T-helper 2 cell treated with Interferon-gamma antibody and Interleukin-4, amounts not matched to agents 5 μg/mL and 100 μg/mL, for 36 hours (primary cell): ENCODE measurements around the gene PGBD5.

Experiments
- DNase-seq: peaks from one replicate; pipeline ENCODE4 v3.0.0; 2021; ENCODE audit warnings: low spot score
- H3K27ac Mint-ChIP-seq: one replicate; pipeline ENCODE4 v1.8.0; 2021; ENCODE audit warnings: mild to moderate bottlenecking, mixed read lengths
- H3K27me3 Mint-ChIP-seq: one replicate; pipeline ENCODE4 v1.8.0; 2021; ENCODE audit warnings: low read depth, mixed read lengths
- H3K36me3 Mint-ChIP-seq: one replicate; pipeline ENCODE4 v1.8.0; 2021; ENCODE audit warnings: low read depth, mixed read lengths
- H3K4me1 Mint-ChIP-seq: one replicate; pipeline ENCODE4 v1.8.0; 2021; ENCODE audit warnings: low read depth, mixed read lengths
- H3K4me3 Mint-ChIP-seq: one replicate; pipeline ENCODE4 v1.8.0; 2022; ENCODE audit warnings: mild to moderate bottlenecking, moderate library complexity, mixed read lengths
- H3K9me3 Mint-ChIP-seq: one replicate; pipeline ENCODE4 v1.8.0; 2021; ENCODE audit warnings: mixed read lengths

The PGBD5 gene

GRCh38 chr1:230384380-230385157 lies 41.6 kb downstream of the PGBD5 start:
- no peaks in the 10 kb centered on the region for H3K36me3 Mint-ChIP-seq
- no peak overlapping the region for H3K27ac Mint-ChIP-seq
- H3K4me1 Mint-ChIP-seq, result no peaks in the 10 kb centered on the region
- peaks cover 4% of the 10 kb centered on the region for H3K9me3 Mint-ChIP-seq
- peaks cover 2% of the 10 kb centered on the region for H3K27me3 Mint-ChIP-seq
- no peak overlapping the region for H3K4me3 Mint-ChIP-seq
- DNase-seq, result no peak

- Mint-ChIP-seq H3K9me3 (peaks cover 13% of the 10 kb centered on the region), H3K27me3 (peaks cover 2% of the 10 kb centered on the region), H3K36me3 (no peaks in the 10 kb centered on the region), H3K4me1 (no peaks in the 10 kb centered on the region), H3K27ac (no peak overlapping the region), H3K4me3 (no peak overlapping the region)
- no peak for DNase-seq
Measured at GRCh38 chr1:230383425-230383824, 42.7 kb downstream of the PGBD5 start.

GRCh38 chr1:230382001-230382491 lies 44.1 kb downstream of the PGBD5 start:
- no peaks in the 10 kb centered on the region for H3K4me1 Mint-ChIP-seq
- peaks cover 18% of the 10 kb centered on the region for H3K9me3 Mint-ChIP-seq
- H3K27ac Mint-ChIP-seq, result no peak overlapping the region
- H3K4me3 Mint-ChIP-seq, result no peak overlapping the region
- peaks cover 2% of the 10 kb centered on the region for H3K27me3 Mint-ChIP-seq
- no peak for DNase-seq
- H3K36me3 Mint-ChIP-seq, result no peaks in the 10 kb centered on the region

- Mint-ChIP-seq H3K4me1 (no peaks in the 10 kb centered on the region), H3K9me3 (peaks cover 18% of the 10 kb centered on the region), H3K27ac (no peak overlapping the region), H3K4me3 (no peak overlapping the region), H3K27me3 (peaks cover 2% of the 10 kb centered on the region), H3K36me3 (no peaks in the 10 kb centered on the region)
- no peak for DNase-seq
Measured at GRCh38 chr1:230381585-230381984, 44.5 kb downstream of the PGBD5 start.

GRCh38 chr1:230381049-230381467 lies 45.1 kb downstream of the PGBD5 start:
- H3K4me3 Mint-ChIP-seq, result no peak overlapping the region
- no peak for DNase-seq
- H3K27me3 Mint-ChIP-seq, result peaks cover 2% of the 10 kb centered on the region
- no peak overlapping the region for H3K27ac Mint-ChIP-seq
- no peaks in the 10 kb centered on the region for H3K36me3 Mint-ChIP-seq
- H3K4me1 Mint-ChIP-seq, result no peaks in the 10 kb centered on the region
- H3K9me3 Mint-ChIP-seq, result peaks cover 18% of the 10 kb centered on the region

GRCh38 chr1:230379928-230380327 lies 46.2 kb downstream of the PGBD5 start:
- no peak overlapping the region for H3K27ac Mint-ChIP-seq
- H3K4me1 Mint-ChIP-seq, result no peaks in the 10 kb centered on the region
- no peaks in the 10 kb centered on the region for H3K27me3 Mint-ChIP-seq
- peaks cover 18% of the 10 kb centered on the region for H3K9me3 Mint-ChIP-seq
- no peaks in the 10 kb centered on the region for H3K36me3 Mint-ChIP-seq
- DNase-seq, result no peak
- H3K4me3 Mint-ChIP-seq, result no peak overlapping the region

- Mint-ChIP-seq H3K4me1 (no peaks in the 10 kb centered on the region), H3K9me3 (peaks cover 18% of the 10 kb centered on the region), H3K4me3 (no peak overlapping the region), H3K27me3 (no peaks in the 10 kb centered on the region), H3K27ac (no peak overlapping the region), H3K36me3 (no peaks in the 10 kb centered on the region)
- DNase-seq, result no peak
Measured at GRCh38 chr1:230379462-230379861, 46.7 kb downstream of the PGBD5 start.

GRCh38 chr1:230377851-230378250 lies 48.3 kb downstream of the PGBD5 start:
- H3K27me3 Mint-ChIP-seq, result no peaks in the 10 kb centered on the region

GRCh38 chr1:230377324-230377723 lies 48.8 kb downstream of the PGBD5 start:
- H3K27me3 Mint-ChIP-seq, result no peaks in the 10 kb centered on the region
- DNase-seq, result no peak
- H3K36me3 Mint-ChIP-seq, result no peaks in the 10 kb centered on the region

More at GRCh38 chr1:230377851-230378250, 48.3 kb downstream of the PGBD5 start:
- no peaks in the 10 kb centered on the region for H3K4me1 Mint-ChIP-seq
- no peak for DNase-seq
- no peaks in the 10 kb centered on the region for H3K36me3 Mint-ChIP-seq
- no peak overlapping the region for H3K27ac Mint-ChIP-seq
- peaks cover 18% of the 10 kb centered on the region for H3K9me3 Mint-ChIP-seq
- H3K4me3 Mint-ChIP-seq, result no peak overlapping the region

GRCh38 chr1:230376296-230376695 lies 49.8 kb downstream of the PGBD5 start:
- DNase-seq, result no peak
- Mint-ChIP-seq H3K4me1 (no peaks in the 10 kb centered on the region), H3K9me3 (peaks cover 18% of the 10 kb centered on the region), H3K36me3 (no peaks in the 10 kb centered on the region), H3K27me3 (no peaks in the 10 kb centered on the region), H3K4me3 (no peak overlapping the region), H3K27ac (no peak overlapping the region)

More at GRCh38 chr1:230377324-230377723, 48.8 kb downstream of the PGBD5 start:
- H3K27ac Mint-ChIP-seq, result no peak overlapping the region
- H3K4me1 Mint-ChIP-seq, result no peaks in the 10 kb centered on the region
- H3K9me3 Mint-ChIP-seq, result peaks cover 18% of the 10 kb centered on the region
- H3K4me3 Mint-ChIP-seq, result no peak overlapping the region

- Mint-ChIP-seq H3K4me3 (no peak overlapping the region), H3K4me1 (no peaks in the 10 kb centered on the region), H3K27me3 (no peaks in the 10 kb centered on the region), H3K36me3 (no peaks in the 10 kb centered on the region), H3K27ac (no peak overlapping the region), H3K9me3 (peaks cover 18% of the 10 kb centered on the region)
- DNase-seq, result no peak
Measured at GRCh38 chr1:230375780-230376179, 50.4 kb downstream of the PGBD5 start.

GRCh38 chr1:230375147-230375546 lies 51.0 kb downstream of the PGBD5 start:
- Mint-ChIP-seq H3K27ac (no peak overlapping the region), H3K4me1 (no peaks in the 10 kb centered on the region), H3K9me3 (peaks cover 18% of the 10 kb centered on the region), H3K27me3 (no peaks in the 10 kb centered on the region), H3K36me3 (no peaks in the 10 kb centered on the region), H3K4me3 (no peak overlapping the region)
- DNase-seq, result no peak

GRCh38 chr1:230371923-230372703 lies 54.0 kb downstream of the PGBD5 start:
- no peaks in the 10 kb centered on the region for H3K27me3 Mint-ChIP-seq
- no peak overlapping the region for H3K27ac Mint-ChIP-seq
- no peaks in the 10 kb centered on the region for H3K36me3 Mint-ChIP-seq
- H3K4me1 Mint-ChIP-seq, result no peaks in the 10 kb centered on the region
- H3K9me3 Mint-ChIP-seq, result no peaks in the 10 kb centered on the region
- H3K4me3 Mint-ChIP-seq, result no peak overlapping the region
- no peak for DNase-seq

- H3K36me3 Mint-ChIP-seq, result no peaks in the 10 kb centered on the region
- H3K27ac Mint-ChIP-seq, result no peak overlapping the region
- no peaks in the 10 kb centered on the region for H3K4me1 Mint-ChIP-seq
- no peak for DNase-seq
- no peaks in the 10 kb centered on the region for H3K9me3 Mint-ChIP-seq
- no peak overlapping the region for H3K4me3 Mint-ChIP-seq
- H3K27me3 Mint-ChIP-seq, result no peaks in the 10 kb centered on the region
Measured at GRCh38 chr1:230370109-230370508, 56.0 kb downstream of the PGBD5 start.
